ENCODE results near the gene MOB1A.

GRCh38 chr2:74168739-74169138 lies 9.9 kb downstream of the MOB1A start:
- TF ChIP-seq CTCF (optimal IDR thresholded peaks at IDR 0.05 in 1 of 3, IDR thresholded peaks at IDR 0.05 in 1 of 3, conservative IDR thresholded peaks at IDR 0.05 in 1 of 3; ENCODE audit: extremely low read depth in 1 of 3, insufficient read depth in 2 of 3, low read length in 3 of 3) (no peak), EZH2 (IDR thresholded peaks at IDR 0.05; ENCODE audit: low read length) (no peak)

All from keratinocyte (primary cell).